B cell (primary cell): ENCODE results near the gene ARHGAP20. TPM values are rescaled to one million over a fixed set of nuclear protein-coding genes. Genes with fewer than 3 reads are reported as not detected.

ENCODE experiments used
- ATAC-seq: fragments of 200-7000 bp; cut with Tn5 transposase; one replicate; pipeline ENCODE4 v1.10.0; 2021; ENCODE audit warnings: low read depth, mild to moderate bottlenecking, moderate number of reproducible peaks, moderate library complexity
- CTCF ChIA-PET: fragments of 350-600 bp; sonication (Branson Sonifier 250); formaldehyde crosslinking; loops from one replicate; lab custom pipeline; 2021; ENCODE audit warnings: antibody characterized with exemption, inconsistent platforms; lab: Charles Lee
- POLR2A ChIA-PET: fragments of 350-600 bp; sonication (Branson Sonifier 250); formaldehyde crosslinking; loops from one replicate; lab custom pipeline; 2021; ENCODE audit warnings: antibody characterized with exemption; lab: Charles Lee
- DNase-seq: peaks from one replicate; pipeline ENCODE4 v3.0.0; 2013
- H2AFZ ChIP-seq: 2 replicates; pipeline ENCODE4 v1.6.1; 2012; ENCODE audit warnings: mild to moderate bottlenecking, low read depth, low read length; ENCODE audit not compliant: insufficient read depth, poor library complexity, severe bottlenecking
- H3K27ac ChIP-seq, 2 donors: 1 replicate in 1 of 2; 2 replicates in 1 of 2; pipeline ENCODE4 v1.5.1; 2012 to 2013; ENCODE audit warnings: low read length in 2 of 2, mild to moderate bottlenecking in 2 of 2, moderate library complexity in 1 of 2
- H3K27me3 ChIP-seq, 4 experiments: fragments of 200-600 bp in 1 of 4; sonication (generic) in 1 of 4; replicated peaks in 1 of 4; 1 replicate in 2 of 4; 2 replicates in 2 of 4; pipeline versions ENCODE4 v1.6.1 to v1.7.0; 2013 to 2016; ENCODE audit warnings: low read length in 3 of 4, mild to moderate bottlenecking in 2 of 4, mixed read lengths in 1 of 4, moderate library complexity in 1 of 4; ENCODE audit not compliant: insufficient read depth in 4 of 4, control insufficient read depth in 3 of 4; ENCODE audit errors: control extremely low read depth in 1 of 4
- H3K36me3 ChIP-seq, 2 experiments: replicated peaks in 1 of 2; 1 replicate in 1 of 2; 2 replicates in 1 of 2; pipeline versions ENCODE4 v1.6.1 to v1.7.1; 2013; ENCODE audit warnings: low read length in 1 of 2; ENCODE audit not compliant: insufficient read depth in 2 of 2, control insufficient read depth in 1 of 2; ENCODE audit errors: control extremely low read depth in 1 of 2, extremely low read depth in 1 of 2
- H3K4me1 ChIP-seq, 2 donors: fragments of 200-600 bp in 1 of 2; sonication (generic) in 1 of 2; 1 replicate in 1 of 2; 2 replicates in 1 of 2; pipeline versions ENCODE4 v1.5.1 to v1.6.1; 2013 to 2017; ENCODE audit warnings: low read length in 2 of 2; ENCODE audit not compliant: control insufficient read depth in 2 of 2, insufficient read depth in 2 of 2
- H3K4me2 ChIP-seq: replicated peaks from 2 replicates; pipeline ENCODE3; 2012; ENCODE audit warnings: mild to moderate bottlenecking, low read depth, low read length; ENCODE audit not compliant: poor library complexity, severe bottlenecking
- H3K4me3 ChIP-seq, 5 experiments: fragments of 200-600 bp in 1 of 5; sonication (generic) in 1 of 5; 1 replicate in 3 of 5; 2 replicates in 2 of 5; pipeline versions ENCODE4 v1.5.1 to v1.7.0; 2011 to 2016; ENCODE audit warnings: low read length in 4 of 5, mild to moderate bottlenecking in 4 of 5, low read depth in 2 of 5, control low read depth in 1 of 5, moderate library complexity in 1 of 5; ENCODE audit not compliant: insufficient read depth in 1 of 5; ENCODE audit errors: control extremely low read depth in 1 of 5, extremely low read depth in 1 of 5
- H3K79me2 ChIP-seq: fragments of 200-600 bp; sonication (generic); one replicate; pipeline ENCODE4 v1.6.0; 2016; ENCODE audit warnings: low read length; ENCODE audit not compliant: control insufficient read depth, insufficient read depth
- H3K9ac ChIP-seq: fragments of 200-600 bp; sonication (generic); 2 replicates; pipeline ENCODE4 v1.6.1; 2017; ENCODE audit warnings: mild to moderate bottlenecking, low read length, moderate library complexity
- H3K9me3 ChIP-seq, 3 donors: one replicate each; pipeline versions ENCODE4 v1.6.1 to v1.7.1; 2013; ENCODE audit warnings: low read length in 2 of 3; ENCODE audit not compliant: control insufficient read depth in 2 of 3, insufficient read depth in 1 of 3; ENCODE audit errors: control extremely low read depth in 1 of 3
- H4K20me1 ChIP-seq: 2 replicates; pipeline ENCODE4 v1.6.0; 2012; ENCODE audit warnings: mild to moderate bottlenecking, low read length; ENCODE audit not compliant: insufficient read depth, control insufficient read depth, poor library complexity, severe bottlenecking
- H3K27ac Mint-ChIP-seq: one replicate; pipeline ENCODE4 v1.8.0; 2021; ENCODE audit warnings: mixed read lengths
- H3K27me3 Mint-ChIP-seq: one replicate; pipeline ENCODE4 v1.8.0; 2021; ENCODE audit warnings: mixed read lengths
- H3K4me1 Mint-ChIP-seq: one replicate; pipeline ENCODE4 v1.8.0; 2021; ENCODE audit warnings: mixed read lengths
- H3K4me3 Mint-ChIP-seq: one replicate; pipeline ENCODE4 v1.8.0; 2021; ENCODE audit warnings: mixed read lengths
- H3K9me3 Mint-ChIP-seq: one replicate; pipeline ENCODE4 v1.8.0; 2022; ENCODE audit warnings: mixed read lengths; ENCODE audit not compliant: insufficient read depth
- EZH2 ChIP-seq: IDR thresholded peaks from 2 replicates; pipeline ENCODE4 v1.6.1; 2012; ENCODE audit warnings: borderline replicate concordance, low read depth, mild to moderate bottlenecking, moderate library complexity, low read length; ENCODE audit not compliant: insufficient read depth, poor library complexity, severe bottlenecking
- WGBS: methylation state at CpG from one replicate; pipeline ENCODE4 v1.1.5; 2013; ENCODE audit warnings: missing lambda C conversion rate; ENCODE audit not compliant: insufficient coverage; 5-methylcytosine and 5-hydroxymethylcytosine counted together
- intact Hi-C: fragments of 100-400 bp; cut with micrococcal nuclease; formaldehyde crosslinking; loops from one replicate; pipeline ENCODE4 v1.10.0; 2022
- polyA plus RNA-seq: library from polyadenylated mRNA; depleted of rRNA; stranded (reverse); fragments of >200 nt; gene quantifications from 2 replicates; pipeline ENCODE4 v1.2.3, GENCODE V29; 2012
- total RNA-seq, 2 donors: library from RNA; stranded (reverse); fragments of 120-200 nt in 1 of 2; gene quantifications; 1 replicate in 1 of 2; 2 replicates in 1 of 2; pipeline versions ENCODE4 v1.2.3 to v1.2.4, GENCODE V29; 2013 to 2022
- TF ChIP-seq, protein P1 (sequence below): fragments of 200-600 bp; IDR thresholded peaks from one replicate; pipeline ENCODE4 v1.8.0; 2022; ENCODE audit warnings: antibody characterized with exemption, mild to moderate bottlenecking

ARHGAP20 gene
- total and polyA plus RNA-seq, 2 donors (not counting 1 experiment from before 2014, with no cell fraction given), result 0.54 to 0.91 TPM

DNA sequence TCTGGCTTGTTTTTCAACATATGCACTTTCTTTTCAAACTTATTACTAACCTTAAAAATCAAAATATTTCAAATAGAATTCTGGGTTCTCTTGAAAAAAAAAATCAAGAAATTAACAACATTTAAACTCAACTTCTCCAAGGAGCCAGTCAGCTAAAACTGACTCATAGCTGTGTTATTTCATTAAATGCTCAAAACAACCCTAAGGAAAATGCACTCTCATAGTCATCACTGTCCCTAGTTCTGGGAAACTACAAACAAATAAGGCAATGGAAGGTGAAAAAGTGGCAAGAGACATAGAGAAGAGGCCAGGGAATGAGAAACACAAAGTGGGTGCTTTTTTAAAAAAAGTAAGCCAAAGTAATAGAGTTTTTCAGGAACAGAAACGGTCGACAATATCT is 4.1 kb upstream of the ARHGAP20 start:
- no peak overlapping the region for H3K4me3 ChIP-seq
- H3K4me1 Mint-ChIP-seq, result peaks cover 9% of the 10 kb centered on the region
- H2AFZ ChIP-seq, result no peak overlapping the region
- H3K27ac Mint-ChIP-seq, result no peak overlapping the region
- no peaks in the 10 kb centered on the region for H4K20me1 ChIP-seq
- TF ChIP-seq, protein P1, sequence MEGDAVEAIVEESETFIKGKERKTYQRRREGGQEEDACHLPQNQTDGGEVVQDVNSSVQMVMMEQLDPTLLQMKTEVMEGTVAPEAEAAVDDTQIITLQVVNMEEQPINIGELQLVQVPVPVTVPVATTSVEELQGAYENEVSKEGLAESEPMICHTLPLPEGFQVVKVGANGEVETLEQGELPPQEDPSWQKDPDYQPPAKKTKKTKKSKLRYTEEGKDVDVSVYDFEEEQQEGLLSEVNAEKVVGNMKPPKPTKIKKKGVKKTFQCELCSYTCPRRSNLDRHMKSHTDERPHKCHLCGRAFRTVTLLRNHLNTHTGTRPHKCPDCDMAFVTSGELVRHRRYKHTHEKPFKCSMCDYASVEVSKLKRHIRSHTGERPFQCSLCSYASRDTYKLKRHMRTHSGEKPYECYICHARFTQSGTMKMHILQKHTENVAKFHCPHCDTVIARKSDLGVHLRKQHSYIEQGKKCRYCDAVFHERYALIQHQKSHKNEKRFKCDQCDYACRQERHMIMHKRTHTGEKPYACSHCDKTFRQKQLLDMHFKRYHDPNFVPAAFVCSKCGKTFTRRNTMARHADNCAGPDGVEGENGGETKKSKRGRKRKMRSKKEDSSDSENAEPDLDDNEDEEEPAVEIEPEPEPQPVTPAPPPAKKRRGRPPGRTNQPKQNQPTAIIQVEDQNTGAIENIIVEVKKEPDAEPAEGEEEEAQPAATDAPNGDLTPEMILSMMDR, result no peak
- TF ChIP-seq EZH2, result no peak
- H3K4me2 ChIP-seq, result no peak overlapping the region
- no peak for ATAC-seq
- H3K27me3 Mint-ChIP-seq, result peaks cover 21% of the 10 kb centered on the region
- WGBS, result 100% methylated on average over 1 of the region's 2 CpGs
- peaks cover 6 to 13% of the 10 kb centered on the region in 2 donors for H3K4me1 ChIP-seq
- peaks cover 0 to 1% (median 0%) of the 10 kb centered on the region in 3 donors for H3K9me3 ChIP-seq
- intact Hi-C loops, result loop anchor here (10.0 kb wide), 1 partner anchor 708 kb away; no protein-coding TSS in a partner anchor
- ChIA-PET POLR2A (no interaction called here), CTCF (no interaction called here)
- no peaks in the 10 kb centered on the region for H3K79me2 ChIP-seq
- no peak overlapping the region for H3K27ac ChIP-seq
- H3K9me3 Mint-ChIP-seq, result no peaks in the 10 kb centered on the region
- no peaks in the 10 kb centered on the region for H3K36me3 ChIP-seq
- no peak overlapping the region for H3K4me3 Mint-ChIP-seq
- H3K27me3 ChIP-seq, result peaks cover 0 to 15% (median 3%) of the 10 kb centered on the region in 4 experiments
- H3K9ac ChIP-seq, result no peak overlapping the region
- no peak for DNase-seq

DNA sequence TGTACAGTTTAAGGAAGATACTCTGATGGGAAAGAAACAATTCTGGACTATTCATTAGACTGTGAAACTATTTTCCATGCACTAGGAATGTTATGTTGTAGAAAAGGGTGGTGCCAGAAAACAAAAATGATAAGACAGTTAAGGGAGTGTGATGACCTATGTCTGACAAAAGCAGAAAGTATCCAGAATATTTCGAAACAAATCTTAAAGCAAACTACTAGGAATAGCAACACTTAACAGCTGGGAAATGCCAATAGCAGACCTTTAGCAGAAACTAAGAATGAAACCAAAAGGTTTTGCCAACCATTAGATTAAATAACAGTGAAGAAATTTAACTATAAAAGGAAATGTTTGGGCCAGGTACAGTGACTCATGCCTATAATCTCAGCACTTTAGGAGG is 3.3 kb upstream of the ARHGAP20 start:
- Histone ChIP-seq H3K36me3 (no peaks in the 10 kb centered on the region), H3K79me2 (no peaks in the 10 kb centered on the region), H3K27ac (no peak overlapping the region), H3K4me1 (peaks cover 11 to 21% of the 10 kb centered on the region in 2 donors), H3K9ac (no peak overlapping the region), H3K27me3 (peaks cover 0 to 23% (median 7%) of the 10 kb centered on the region in 4 experiments), H3K9me3 (peaks cover 0 to 1% (median 0%) of the 10 kb centered on the region in 3 donors), H2AFZ (no peak overlapping the region), H4K20me1 (no peaks in the 10 kb centered on the region), H3K4me3 (no peak overlapping the region), H3K4me2 (no peak overlapping the region)
- H3K4me3 Mint-ChIP-seq, result no peak overlapping the region
- H3K27me3 Mint-ChIP-seq, result peaks cover 21% of the 10 kb centered on the region
- no CpG with 5 or more reads among the region's 1 CpG for WGBS
- no peak overlapping the region for H3K27ac Mint-ChIP-seq
- intact Hi-C loops, result loop anchor here (10.0 kb wide), 1 partner anchor 709 kb away; no protein-coding TSS in a partner anchor
- TF ChIP-seq, protein P1, result no peak
- no peak for TF ChIP-seq EZH2
- DNase-seq (no peak), ATAC-seq (no peak)
- ChIA-PET CTCF (no interaction called here), POLR2A (no interaction called here)
- H3K4me1 Mint-ChIP-seq, result peaks cover 15% of the 10 kb centered on the region
- H3K9me3 Mint-ChIP-seq, result no peaks in the 10 kb centered on the region
